H9 (cell line): ENCODE measurements around the gene TNFSF8. TPM values are rescaled to one million over a fixed set of nuclear protein-coding genes. Genes with fewer than 3 reads are reported as not detected.

ENCODE experiments used
- DNase-seq: peaks from one replicate; pipeline ENCODE4 v3.0.0-alpha.2; 2017
- H2AFZ ChIP-seq: one replicate; pipeline ENCODE4 v1.6.1; 2013; ENCODE audit warnings: mild to moderate bottlenecking, low read length, control low read depth, moderate library complexity
- H2AK5ac ChIP-seq: 2 replicates; pipeline ENCODE4 v1.6.1; 2013; ENCODE audit warnings: low read length, control low read depth, mixed read lengths; ENCODE audit not compliant: insufficient read length
- H2BK120ac ChIP-seq: one replicate; pipeline ENCODE4 v1.6.1; 2013; ENCODE audit warnings: low read depth, mild to moderate bottlenecking, low read length, control low read depth, inconsistent platforms; ENCODE audit not compliant: poor library complexity, severe bottlenecking
- H2BK12ac ChIP-seq: 2 replicates; pipeline ENCODE4 v1.6.1; 2013; ENCODE audit warnings: low read length, control low read depth, mixed read lengths, low read depth; ENCODE audit not compliant: insufficient read length
- H2BK15ac ChIP-seq: 2 replicates; pipeline ENCODE4 v1.6.1; 2013; ENCODE audit warnings: low read depth, low read length, control low read depth
- H2BK20ac ChIP-seq: one replicate; pipeline ENCODE4 v1.6.1; 2013; ENCODE audit warnings: low read depth, mild to moderate bottlenecking, low read length, control low read depth, inconsistent platforms; ENCODE audit not compliant: poor library complexity, severe bottlenecking
- H2BK5ac ChIP-seq: 2 replicates; pipeline ENCODE4 v1.6.1; 2013; ENCODE audit warnings: low read length, control low read depth, mixed read lengths; ENCODE audit not compliant: insufficient read length
- H3K14ac ChIP-seq: 2 replicates; pipeline ENCODE4 v1.6.1; 2013; ENCODE audit warnings: low read length, control low read depth; ENCODE audit not compliant: insufficient read depth
- H3K18ac ChIP-seq: 2 replicates; pipeline ENCODE4 v1.6.1; 2013; ENCODE audit warnings: low read depth, mild to moderate bottlenecking, mixed read lengths, low read length, control low read depth; ENCODE audit not compliant: insufficient read length
- H3K23ac ChIP-seq: 2 replicates; pipeline ENCODE4 v1.6.1; 2013; ENCODE audit warnings: low read length, control low read depth, mixed read lengths, low read depth; ENCODE audit not compliant: insufficient read length
- H3K23me2 ChIP-seq: 2 replicates; pipeline ENCODE4 v1.6.1; 2013; ENCODE audit warnings: low read depth, mild to moderate bottlenecking, mixed read lengths, low read length, control low read depth; ENCODE audit not compliant: insufficient read length, poor library complexity, severe bottlenecking
- H3K27ac ChIP-seq: 2 replicates; pipeline ENCODE4 v1.5.1; 2013; ENCODE audit warnings: low read length, control low read depth, mixed read lengths, low read depth; ENCODE audit not compliant: insufficient read length
- H3K27me3 ChIP-seq: 2 replicates; pipeline ENCODE4 v1.6.1; 2013; ENCODE audit warnings: low read length, control low read depth, inconsistent platforms; ENCODE audit not compliant: insufficient read depth
- H3K4ac ChIP-seq: 2 replicates; pipeline ENCODE4 v1.6.1; 2013; ENCODE audit warnings: low read depth, mild to moderate bottlenecking, control low read depth, inconsistent platforms, low read length, moderate library complexity
- H3K4me1 ChIP-seq: 2 replicates; pipeline ENCODE4 v1.6.1; 2013; ENCODE audit warnings: low read length, control low read depth, inconsistent platforms; ENCODE audit not compliant: insufficient read depth
- H3K4me2 ChIP-seq: 2 replicates; pipeline ENCODE4 v1.6.1; 2013; ENCODE audit warnings: low read length, control low read depth, mixed read lengths; ENCODE audit not compliant: insufficient read length, insufficient read depth
- H3K56ac ChIP-seq: 2 replicates; pipeline ENCODE4 v1.6.1; 2013; ENCODE audit warnings: low read depth, mild to moderate bottlenecking, mixed read lengths, low read length, control low read depth; ENCODE audit not compliant: insufficient read length
- H3K79me1 ChIP-seq: 2 replicates; pipeline ENCODE4 v1.6.1; 2013; ENCODE audit warnings: low read depth, mild to moderate bottlenecking, moderate library complexity, low read length, control low read depth, inconsistent platforms; ENCODE audit not compliant: insufficient read depth, poor library complexity, severe bottlenecking
- H3K79me2 ChIP-seq: 2 replicates; pipeline ENCODE4 v1.6.1; 2013; ENCODE audit warnings: low read length, control low read depth, inconsistent platforms; ENCODE audit not compliant: insufficient read depth
- H3K9ac ChIP-seq: 2 replicates; pipeline ENCODE4 v1.6.1; 2013; ENCODE audit warnings: low read length, control low read depth, mixed read lengths; ENCODE audit not compliant: insufficient read length; ENCODE audit errors: extremely low read depth
- H3K9me3 ChIP-seq: one replicate; pipeline ENCODE4 v1.6.1; 2013; ENCODE audit warnings: low read depth, low read length, inconsistent platforms; ENCODE audit not compliant: control insufficient read depth
- H3T11ph ChIP-seq: one replicate; pipeline ENCODE4 v1.6.1; 2013; ENCODE audit warnings: mild to moderate bottlenecking, low read length, control low read depth, inconsistent platforms
- H4K20me1 ChIP-seq: one replicate; pipeline ENCODE4 v1.6.1; 2013; ENCODE audit not compliant: control insufficient read depth, insufficient read length, insufficient read depth
- H4K5ac ChIP-seq: 2 replicates; pipeline ENCODE4 v1.6.1; 2013; ENCODE audit warnings: low read depth, mild to moderate bottlenecking, mixed read lengths, low read length, control low read depth; ENCODE audit not compliant: insufficient read length
- H4K8ac ChIP-seq: replicated peaks from 2 replicates; pipeline ENCODE4 v1.6.1; 2013; ENCODE audit warnings: low read length, control low read depth, mixed read lengths, low read depth; ENCODE audit not compliant: insufficient read length
- H4K91ac ChIP-seq: 2 replicates; pipeline ENCODE4 v1.6.1; 2013; ENCODE audit warnings: low read depth, mild to moderate bottlenecking, moderate library complexity, mixed read lengths, low read length, control low read depth; ENCODE audit not compliant: insufficient read length
- H3K27ac Mint-ChIP-seq, 3 experiments: 2 replicates in 2 of 3; 3 replicates in 1 of 3; pipeline ENCODE4 v1.8.0; 2020 to 2021; ENCODE audit warnings: mixed read lengths in 3 of 3, mild to moderate bottlenecking in 1 of 3, moderate library complexity in 1 of 3
- H3K27me3 Mint-ChIP-seq: 2 replicates; pipeline ENCODE4 v1.8.0; 2021; ENCODE audit warnings: low read depth, mild to moderate bottlenecking, moderate library complexity, mixed read lengths
- H3K36me3 Mint-ChIP-seq, 3 experiments: 2 replicates in 2 of 3; 3 replicates in 1 of 3; pipeline ENCODE4 v1.8.0; 2020 to 2021; ENCODE audit warnings: low read depth in 3 of 3, mixed read lengths in 3 of 3; ENCODE audit not compliant: insufficient read depth in 1 of 3
- H3K4me1 Mint-ChIP-seq, 2 experiments: 2 replicates each; pipeline ENCODE4 v1.8.0; 2020; ENCODE audit warnings: mixed read lengths in 2 of 2
- H3K4me3 Mint-ChIP-seq, 2 experiments: 2 replicates in 1 of 2; 3 replicates in 1 of 2; pipeline ENCODE4 v1.8.0; 2020 to 2021; ENCODE audit warnings: mild to moderate bottlenecking in 2 of 2, mixed read lengths in 2 of 2, moderate library complexity in 1 of 2
- H3K9me3 Mint-ChIP-seq, 2 experiments: 2 replicates in 1 of 2; 3 replicates in 1 of 2; pipeline ENCODE4 v1.8.0; 2020; ENCODE audit warnings: mild to moderate bottlenecking in 2 of 2, mixed read lengths in 2 of 2, moderate library complexity in 1 of 2
- CTCF ChIP-seq: fragments of 200-600 bp; sonication (generic); conservative IDR thresholded peaks from 3 replicates; pipeline ENCODE4 v1.8.0; 2021; ENCODE audit warnings: antibody characterized with exemption, mild to moderate bottlenecking
- WGBS: extraction: QIAGEN DNeasy Blood & Tissue Kit; methylation state at CpG from one replicate; pipeline ENCODE4 v1.1.7; 2013; ENCODE audit warnings: missing lambda C conversion rate, low lambda C conversion rate, mixed read lengths; ENCODE audit not compliant: insufficient read length; ENCODE audit errors: extremely low coverage; 5-methylcytosine and 5-hydroxymethylcytosine counted together
- total RNA-seq: library from RNA; stranded (reverse); gene quantifications from 2 replicates; pipeline ENCODE4 v1.2.1, GENCODE V29; 2021

The TNFSF8 gene
- total RNA-seq, 1 experiment from 2014 or later = not detected

GRCh38 chr9:114888607-114889006, 41.8 kb downstream of the TNFSF8 start:
- H4K20me1 ChIP-seq = no peaks in the 10 kb centered on the region
- peak overlapping the region in 1 of 2 experiments; percentile 35; a peak in 1 of 5 replicates for H3K4me3 Mint-ChIP-seq

More at GRCh38 chr9:114888607-114889006, 41.8 kb downstream of the TNFSF8 start:
- Histone ChIP-seq H2AK5ac (no peak overlapping the region), H2AFZ (peak overlapping the region; percentile 26), H4K91ac (no peak overlapping the region), H2BK20ac (no peak overlapping the region), H3K9me3 (no peaks in the 10 kb centered on the region), H3K23me2 (no peaks in the 10 kb centered on the region), H3K4me1 (peaks cover 3% of the 10 kb centered on the region; the same call in 1 of the 2 replicates), H3K4ac (no peak overlapping the region), H3K14ac (peak overlapping the region; percentile 54; the same call in 1 of the 2 replicates), H2BK5ac (no peak overlapping the region), H3K27ac (no peak overlapping the region), H3T11ph (no peak overlapping the region), H2BK12ac (no peak overlapping the region), H3K9ac (no peak overlapping the region), H3K23ac (no peak overlapping the region), H4K5ac (no peak overlapping the region), H2BK120ac (no peak overlapping the region), H4K8ac (no peak overlapping the region), H3K56ac (no peak overlapping the region), H3K18ac (peak overlapping the region; percentile 62), H3K79me2 (no peaks in the 10 kb centered on the region), H2BK15ac (no peak overlapping the region), H3K4me2 (no peak overlapping the region), H3K27me3 (no peaks in the 10 kb centered on the region), H3K79me1 (no peaks in the 10 kb centered on the region)
- Mint-ChIP-seq H3K27me3 (peaks cover 7% of the 10 kb centered on the region), H3K36me3 (peaks cover 0 to 3% (median 1%) of the 10 kb centered on the region in 3 experiments; a peak in 2 of 7 replicates), H3K4me1 (peaks cover 10 to 12% of the 10 kb centered on the region in 2 experiments), H3K27ac (peak overlapping the region in 2 of 3 experiments; percentile 38 to 84; a peak in 4 of 7 replicates), H3K9me3 (peaks cover 3 to 4% of the 10 kb centered on the region in 2 experiments; a peak in 2 of 5 replicates)
- no CpG with 5 or more reads among the region's 4 CpGs for WGBS
- no peak for TF ChIP-seq CTCF
- DNase-seq = no peak
